CD4-positive, alpha-beta T cell (primary cell): ENCODE measurements around the gene ARF4. TPM values are rescaled to one million over a fixed set of nuclear protein-coding genes. Genes with fewer than 3 reads are reported as not detected.
"Not testable (repeated sequence)": the region's sequence is repeated elsewhere in the genome, so short reads cannot be mapped to it uniquely, and the experiment has no call there.

Experiments used
- ATAC-seq: fragments of 200-7000 bp; cut with Tn5 transposase; one replicate; pipeline ENCODE4 v1.10.0; 2022; ENCODE audit warnings: mild to moderate bottlenecking; ENCODE audit not compliant: poor library complexity
- CTCF ChIA-PET: fragments of 350-600 bp; sonication (Branson Sonifier 250); formaldehyde crosslinking; loops from one replicate; lab custom pipeline; 2021; ENCODE audit warnings: antibody characterized with exemption, inconsistent platforms; lab: Charles Lee
- POLR2A ChIA-PET: fragments of 350-600 bp; sonication (Branson Sonifier 250); formaldehyde crosslinking; loops from one replicate; lab custom pipeline; 2021; ENCODE audit warnings: antibody characterized with exemption, inconsistent platforms; lab: Charles Lee
- DNase-seq, 14 experiments: peaks; one replicate each; pipeline ENCODE4 v3.0.0-alpha.2; 2013 to 2020; ENCODE audit warnings: mixed read lengths in 2 of 14
- H3K27ac ChIP-seq, 2 donors: one replicate each; pipeline versions ENCODE4 v1.5.1 to v1.7.0; 2013; ENCODE audit warnings: low read length in 2 of 2, low read depth in 1 of 2, mild to moderate bottlenecking in 1 of 2
- H3K27me3 ChIP-seq, 2 experiments: 1 replicate in 1 of 2; 2 replicates in 1 of 2; pipeline versions ENCODE4 v1.6.1 to v1.7.0; 2013; ENCODE audit warnings: low read length in 2 of 2, control low read depth in 1 of 2, mild to moderate bottlenecking in 1 of 2, moderate library complexity in 1 of 2; ENCODE audit not compliant: insufficient read depth in 2 of 2, control insufficient read depth in 1 of 2
- H3K36me3 ChIP-seq: one replicate; pipeline ENCODE4 v1.6.1; 2013; ENCODE audit warnings: low read length, control low read depth; ENCODE audit not compliant: insufficient read depth
- H3K4me1 ChIP-seq: one replicate; pipeline ENCODE4 v1.6.1; 2013; ENCODE audit warnings: low read length, control low read depth; ENCODE audit not compliant: insufficient read depth
- H3K4me3 ChIP-seq: one replicate; pipeline ENCODE4 v1.5.1; 2013; ENCODE audit warnings: mild to moderate bottlenecking, low read length, moderate library complexity
- H3K9me3 ChIP-seq, 2 experiments: 1 replicate in 1 of 2; 2 replicates in 1 of 2; pipeline versions ENCODE4 v1.6.1 to v1.7.0; 2013; ENCODE audit warnings: low read length in 2 of 2, mild to moderate bottlenecking in 2 of 2, control low read depth in 1 of 2, moderate library complexity in 1 of 2; ENCODE audit not compliant: control insufficient read depth in 1 of 2, insufficient read depth in 1 of 2
- H3K27ac Mint-ChIP-seq: one replicate; pipeline ENCODE4 v1.8.0; 2020; ENCODE audit warnings: mixed read lengths
- H3K27me3 Mint-ChIP-seq: one replicate; pipeline ENCODE4 v1.8.0; 2021; ENCODE audit warnings: mixed read lengths
- H3K36me3 Mint-ChIP-seq: one replicate; pipeline ENCODE4 v1.8.0; 2021; ENCODE audit warnings: low read depth, mixed read lengths
- H3K4me1 Mint-ChIP-seq: one replicate; pipeline ENCODE4 v1.8.0; 2021; ENCODE audit warnings: low read depth, mixed read lengths
- H3K4me3 Mint-ChIP-seq: one replicate; pipeline ENCODE4 v1.8.0; 2020; ENCODE audit warnings: mild to moderate bottlenecking, mixed read lengths
- H3K9me3 Mint-ChIP-seq: one replicate; pipeline ENCODE4 v1.8.0; 2020; ENCODE audit warnings: mixed read lengths
- CTCF ChIP-seq: fragments of 200-600 bp; IDR thresholded peaks from one replicate; pipeline ENCODE4 v1.8.0; 2022; ENCODE audit warnings: antibody characterized with exemption, mild to moderate bottlenecking
- intact Hi-C, 2 experiments: fragments of 100-400 bp; cut with DNase I in 1 of 2; cut with micrococcal nuclease in 1 of 2; formaldehyde crosslinking; loops; one replicate each; pipeline versions ENCODE4 v1.15.1 to v1.9.0; 2023 to 2025; cut with DNase I, micrococcal nuclease
- total RNA-seq, 174 experiments: library from RNA in 2 of 174; stranded (reverse) in 2 of 174; gene quantifications; one replicate each; pipeline ENCODE4 v1.2.3 and lab custom pipeline; 2021 to 2026

Gene ARF4
- total RNA-seq, 2 experiments from 2014 or later: 56.7 to 59.9 TPM

GRCh38 chr3:57622362-57622761, 25.2 kb upstream of the ARF4 start:
- ATAC-seq: no peak
- H3K4me1 ChIP-seq: no peaks in the 10 kb centered on the region
- H3K27me3 Mint-ChIP-seq: no peaks in the 10 kb centered on the region
- no peak for DNase-seq
- H3K9me3 Mint-ChIP-seq: no peaks in the 10 kb centered on the region
- intact Hi-C loops: loop anchor here in 1 of 2 experiments (10.0 kb wide), 1 partner anchor 228 kb away; no protein-coding TSS in a partner anchor
- no peaks in the 10 kb centered on the region for H3K4me1 Mint-ChIP-seq
- H3K4me3 ChIP-seq: no peak overlapping the region
- H3K27ac ChIP-seq: no peak overlapping the region
- no peak overlapping the region for H3K4me3 Mint-ChIP-seq
- H3K9me3 ChIP-seq: peaks cover 0 to 4% of the 10 kb centered on the region in 2 experiments
- H3K36me3 ChIP-seq: peaks cover 34% of the 10 kb centered on the region
- peaks cover 50% of the 10 kb centered on the region for H3K36me3 Mint-ChIP-seq
- ChIA-PET CTCF (no interaction called here), POLR2A (no interaction called here)
- no peak for TF ChIP-seq CTCF
- peak overlapping the region; percentile 31 for H3K27ac Mint-ChIP-seq
- no peaks in the 10 kb centered on the region for H3K27me3 ChIP-seq

- Mint-ChIP-seq H3K27ac (no peak overlapping the region), H3K9me3 (no peaks in the 10 kb centered on the region), H3K27me3 (no peaks in the 10 kb centered on the region), H3K4me3 (no peak overlapping the region), H3K4me1 (no peaks in the 10 kb centered on the region), H3K36me3 (peaks cover 25% of the 10 kb centered on the region)
- no peaks in the 10 kb centered on the region for H3K27me3 ChIP-seq
- no peak overlapping the region for H3K27ac ChIP-seq
- peaks cover 0 to 5% of the 10 kb centered on the region in 2 experiments for H3K9me3 ChIP-seq
- H3K36me3 ChIP-seq: peaks cover 5% of the 10 kb centered on the region
- no peak overlapping the region for H3K4me3 ChIP-seq
- POLR2A ChIA-PET: no interaction called here
- no peak for TF ChIP-seq CTCF
- DNase-seq (no peak), ATAC-seq (no peak)
- CTCF ChIA-PET: no interaction called here
- no peaks in the 10 kb centered on the region for H3K4me1 ChIP-seq
- intact Hi-C loops: no loop called here
These were observed 20.6 kb upstream of the ARF4 start for GRCh38 chr3:57617739-57618138.

- ATAC-seq: no peak
- H3K27me3 Mint-ChIP-seq: no peaks in the 10 kb centered on the region
- H3K9me3 Mint-ChIP-seq: no peaks in the 10 kb centered on the region
- TF ChIP-seq CTCF: no peak
- Histone ChIP-seq H3K9me3 (peaks cover 0 to 5% of the 10 kb centered on the region in 2 experiments), H3K27ac (no peak overlapping the region), H3K4me1 (no peaks in the 10 kb centered on the region), H3K4me3 (no peak overlapping the region), H3K36me3 (no peaks in the 10 kb centered on the region), H3K27me3 (no peaks in the 10 kb centered on the region)
- H3K4me3 Mint-ChIP-seq: no peak overlapping the region
- intact Hi-C loops: no loop called here
- CTCF ChIA-PET: interaction anchor here (0.7 kb wide), 1 partner anchor 13 kb away, joined by 3 read pairs; no protein-coding TSS in a partner anchor
- DNase-seq: no peak
- H3K27ac Mint-ChIP-seq: no peak overlapping the region
- H3K4me1 Mint-ChIP-seq: no peaks in the 10 kb centered on the region
- POLR2A ChIA-PET: no interaction called here
- H3K36me3 Mint-ChIP-seq: peaks cover 20% of the 10 kb centered on the region
These were observed 19.1 kb upstream of the ARF4 start for GRCh38 chr3:57616233-57616632.

GRCh38 chr3:57611870-57612269, 14.7 kb upstream of the ARF4 start:
- H3K9me3 ChIP-seq, H3K4me3 ChIP-seq, H3K9me3 Mint-ChIP-seq, H3K4me1 ChIP-seq, POLR2A ChIA-PET, H3K27ac Mint-ChIP-seq, CTCF ChIA-PET, DNase-seq, H3K4me1 Mint-ChIP-seq, H3K27me3 ChIP-seq, H3K27ac ChIP-seq, H3K4me3 Mint-ChIP-seq, H3K27me3 Mint-ChIP-seq, H3K36me3 ChIP-seq, ATAC-seq, intact Hi-C loops: not testable (repeated sequence)
- H3K36me3 Mint-ChIP-seq: peaks cover 47% of the 10 kb centered on the region
